Ovary (tissue), 3 donors: Measurements from ENCODE around the gene D2HGDH.

Experiments used
- CTCF ChIP-seq, 3 donors: fragments of 450-650 bp in 2 of 3; fragments of 200-600 bp in 1 of 3; IDR thresholded peaks; one replicate each; pipeline versions ENCODE4 v1.5.1 to v1.8.0; 2016 to 2022; ENCODE audit warnings: antibody characterized with exemption in 3 of 3, mild to moderate bottlenecking in 1 of 3
- EP300 ChIP-seq: sonication (generic); formaldehyde crosslinking; IDR thresholded peaks from one replicate; pipeline ENCODE4 v1.6.1; 2017; ENCODE audit warnings: antibody characterized with exemption
- POLR2A ChIP-seq: fragments of 450-650 bp; IDR thresholded peaks from one replicate; pipeline ENCODE4 v1.6.1; 2017; ENCODE audit warnings: antibody characterized with exemption, mild to moderate bottlenecking, moderate library complexity
- donor health status: DM: no; HTN: no; CAD: no.

- no peak for TF ChIP-seq CTCF (IDR thresholded peaks at IDR 0.05)
- TF ChIP-seq POLR2A: no peak
- no peak for TF ChIP-seq EP300
Measured at GRCh38 chr2:241743620-241744019, 9.2 kb downstream of the D2HGDH start.
